Amniotic stem cell (primary cell): ENCODE results near the gene FTSJ1.
"Not testable (repeated sequence)": the region's sequence is repeated elsewhere in the genome, so short reads cannot be mapped to it uniquely, and the experiment has no call there.

Experiments
- DNase-seq: peaks from one replicate; lab custom pipeline; 2025; lab: John Stamatoyannopoulos, UW

The FTSJ1 gene

GRCh38 chrX:48525853-48526252 is 49.9 kb downstream of the FTSJ1 start:
- not testable (repeated sequence) for DNase-seq

- no peak for DNase-seq
Observed at GRCh38 chrX:48530736-48531135, 54.7 kb downstream of the FTSJ1 start.

GRCh38 chrX:48531358-48531959 is 55.5 kb downstream of the FTSJ1 start:
- peak; percentile 24 for DNase-seq

- no peak for DNase-seq
Observed at GRCh38 chrX:48532161-48532560, 56.2 kb downstream of the FTSJ1 start.

- no peak for DNase-seq
Observed at GRCh38 chrX:48533165-48533564, 57.2 kb downstream of the FTSJ1 start.
